Prostate gland (tissue), 2 donors: ENCODE measurements around the gene MAML1. TPM values are rescaled to one million over a fixed set of nuclear protein-coding genes. Genes with fewer than 3 reads are reported as not detected.
A peak's percentile ranks its signal among the peaks of the same experiment; 100 is the strongest.

Experiments
- DNase-seq: peaks from one replicate; pipeline ENCODE4 v3.0.0-alpha.2; 2019; ENCODE audit warnings: low spot score
- H3K27ac ChIP-seq, 2 donors: fragments of 200-600 bp; sonication (generic); 2 replicates each; pipeline ENCODE4 v1.5.1; 2017 to 2019
- H3K27me3 ChIP-seq: fragments of 200-600 bp; sonication (generic); replicated peaks from 2 replicates; pipeline ENCODE4 v1.5.1; 2019; ENCODE audit not compliant: insufficient read depth
- H3K36me3 ChIP-seq, 2 donors: fragments of 200-600 bp; sonication (generic); 1 replicate in 1 of 2; 2 replicates in 1 of 2; pipeline versions ENCODE4 v1.5.1 to v1.8.1; 2017 to 2019
- H3K4me1 ChIP-seq: fragments of 200-600 bp; sonication (generic); replicated peaks from 2 replicates; pipeline ENCODE4 v1.5.1; 2019
- H3K4me3 ChIP-seq, 2 donors: fragments of 200-600 bp; sonication (generic); 2 replicates each; pipeline ENCODE4 v1.5.1; 2017 to 2019
- H3K9me3 ChIP-seq: fragments of 200-600 bp; sonication (generic); 2 replicates; pipeline ENCODE4 v1.5.1; 2017
- POLR2A ChIP-seq: fragments of 450-650 bp; IDR thresholded peaks from one replicate; pipeline ENCODE4 v1.6.1; 2016; ENCODE audit warnings: antibody characterized with exemption, mild to moderate bottlenecking
- POLR2AphosphoS5 ChIP-seq: sonication (generic); formaldehyde crosslinking; IDR thresholded peaks from one replicate; pipeline ENCODE4 v1.6.1; 2017; ENCODE audit warnings: antibody characterized with exemption
- WGBS: methylation state at CpG from one replicate; pipeline ENCODE4 v1.1.5; 2018; 5-methylcytosine and 5-hydroxymethylcytosine counted together
- intact Hi-C: fragments of 100-400 bp; cut with DNase I; formaldehyde crosslinking; loops from one replicate; pipeline ENCODE4 v1.14.2; 2022
- total RNA-seq, 2 donors: library from RNA; depleted of rRNA; stranded (reverse); fragments of >200 nt; gene quantifications; one replicate each; pipeline ENCODE4 v1.1.0, GENCODE V29; 2016
- TF ChIP-seq, protein P1 (sequence below), 4 experiments: fragments of 200-600 bp in 2 of 4; fragments of 450-650 bp in 2 of 4; sonication (generic) in 2 of 4; IDR thresholded peaks; 1 replicate in 3 of 4; 2 replicates in 1 of 4; pipeline ENCODE4 v1.5.1; 2016 to 2019; ENCODE audit warnings: antibody characterized with exemption in 4 of 4, mild to moderate bottlenecking in 2 of 4, moderate library complexity in 2 of 4

Gene MAML1
- total RNA-seq, 2 donors from 2014 or later, result 33.9 to 54.7 TPM

DNA sequence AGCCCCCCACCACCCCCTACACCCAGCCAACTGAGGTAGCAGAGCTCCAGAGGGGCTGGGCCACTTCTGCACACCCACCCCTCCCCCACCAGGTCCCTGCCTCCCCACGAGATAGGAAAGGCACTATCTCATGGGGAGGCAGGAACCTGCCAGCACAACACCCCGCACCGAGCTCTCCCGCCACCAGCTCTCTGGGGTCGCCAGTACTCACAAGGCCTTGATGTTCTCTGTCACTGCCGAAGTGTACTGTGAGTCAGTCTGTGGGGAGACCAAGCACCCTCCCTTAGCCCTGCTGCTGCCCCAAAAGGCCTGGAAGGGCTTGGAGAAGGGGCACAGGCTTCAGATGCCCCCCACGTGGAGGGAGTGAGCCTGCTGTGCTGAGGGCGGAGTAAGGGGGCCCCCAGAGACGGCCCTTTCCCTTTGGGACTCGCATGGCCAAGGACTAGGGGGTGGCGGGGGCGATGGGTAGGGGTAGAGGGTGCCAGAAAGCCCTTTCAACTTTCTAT, 68.1 kb downstream of the MAML1 start:
- Histone ChIP-seq H3K9me3 (no peaks in the 10 kb centered on the region), H3K27me3 (no peaks in the 10 kb centered on the region), H3K4me3 (no peak overlapping the region), H3K4me1 (peaks cover 9% of the 10 kb centered on the region), H3K27ac (no peak overlapping the region), H3K36me3 (peaks cover 15 to 22% of the 10 kb centered on the region in 2 donors)
- DNase-seq, result no peak
- WGBS, result 69% methylated on average over 10 of the region's 12 CpGs
- intact Hi-C loops, result loop anchor here (5.0 kb wide), 1 partner anchor 107 kb away; the partner anchor contains the start of gene TBC1D9B
- TF ChIP-seq, protein P1, sequence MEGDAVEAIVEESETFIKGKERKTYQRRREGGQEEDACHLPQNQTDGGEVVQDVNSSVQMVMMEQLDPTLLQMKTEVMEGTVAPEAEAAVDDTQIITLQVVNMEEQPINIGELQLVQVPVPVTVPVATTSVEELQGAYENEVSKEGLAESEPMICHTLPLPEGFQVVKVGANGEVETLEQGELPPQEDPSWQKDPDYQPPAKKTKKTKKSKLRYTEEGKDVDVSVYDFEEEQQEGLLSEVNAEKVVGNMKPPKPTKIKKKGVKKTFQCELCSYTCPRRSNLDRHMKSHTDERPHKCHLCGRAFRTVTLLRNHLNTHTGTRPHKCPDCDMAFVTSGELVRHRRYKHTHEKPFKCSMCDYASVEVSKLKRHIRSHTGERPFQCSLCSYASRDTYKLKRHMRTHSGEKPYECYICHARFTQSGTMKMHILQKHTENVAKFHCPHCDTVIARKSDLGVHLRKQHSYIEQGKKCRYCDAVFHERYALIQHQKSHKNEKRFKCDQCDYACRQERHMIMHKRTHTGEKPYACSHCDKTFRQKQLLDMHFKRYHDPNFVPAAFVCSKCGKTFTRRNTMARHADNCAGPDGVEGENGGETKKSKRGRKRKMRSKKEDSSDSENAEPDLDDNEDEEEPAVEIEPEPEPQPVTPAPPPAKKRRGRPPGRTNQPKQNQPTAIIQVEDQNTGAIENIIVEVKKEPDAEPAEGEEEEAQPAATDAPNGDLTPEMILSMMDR (IDR thresholded peaks at IDR 0.05), result no peak

DNA sequence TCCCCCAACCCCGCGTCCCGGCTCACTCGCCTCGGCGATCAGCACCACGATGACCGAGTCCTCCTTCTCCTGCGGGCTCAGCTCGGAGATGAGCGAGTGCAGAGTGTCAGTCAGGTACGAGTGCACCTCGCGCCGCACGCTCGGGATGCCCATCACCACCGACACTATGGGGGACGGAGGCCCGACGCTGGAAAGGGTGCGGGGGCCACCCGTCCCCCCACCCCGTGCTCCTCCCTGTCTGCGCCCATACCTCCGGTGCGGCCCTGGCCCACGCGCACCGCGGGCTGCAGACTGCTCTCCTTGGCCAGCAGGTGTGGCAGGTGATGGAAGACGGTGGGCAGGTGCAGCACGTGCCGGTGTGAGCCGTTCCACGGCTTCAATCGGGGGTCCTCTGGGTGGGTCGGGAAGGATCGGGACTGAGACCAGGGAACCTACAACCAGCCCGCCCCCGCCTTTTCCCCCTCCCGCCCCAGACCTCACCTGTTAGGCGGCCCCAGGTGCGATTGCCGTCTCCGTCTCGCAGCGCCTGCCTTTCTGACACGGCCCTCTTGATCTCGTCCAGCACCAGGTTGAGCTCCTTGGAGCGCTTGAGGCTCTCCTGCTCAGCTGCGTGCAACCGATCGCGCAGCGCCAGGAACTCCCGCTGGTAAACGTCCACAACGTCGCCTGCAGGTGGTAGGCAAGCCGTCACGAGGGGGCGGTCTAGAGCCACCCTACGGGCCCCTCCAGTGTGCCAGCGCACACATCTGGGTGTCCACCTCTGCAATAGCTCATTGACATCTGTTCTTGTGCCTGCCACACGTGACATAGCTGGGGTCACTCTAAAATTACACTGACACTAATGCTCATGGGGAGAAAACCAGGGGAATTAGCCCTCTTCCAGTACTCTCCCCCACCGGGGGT, 68.9 kb downstream of the MAML1 start:
- intact Hi-C loops, result loop anchor here (5.0 kb wide), 1 partner anchor 106 kb away; the partner anchor contains the start of gene TBC1D9B
- TF ChIP-seq POLR2A (no peak), POLR2AphosphoS5 (peak; percentile 7)
- TF ChIP-seq, protein P1 (IDR thresholded peaks at IDR 0.05), result peak; percentile 54 to 74 (median 63)
- H3K4me3 ChIP-seq, result no peak overlapping the region
- H3K27me3 ChIP-seq, result no peaks in the 10 kb centered on the region
- peak; percentile 60 for DNase-seq
- H3K27ac ChIP-seq, result no peak overlapping the region
- WGBS, result 61% methylated on average over 67 of the region's 67 CpGs
- no peaks in the 10 kb centered on the region for H3K9me3 ChIP-seq
- peaks cover 9% of the 10 kb centered on the region for H3K4me1 ChIP-seq
- peaks cover 15 to 22% of the 10 kb centered on the region in 2 donors for H3K36me3 ChIP-seq

DNA sequence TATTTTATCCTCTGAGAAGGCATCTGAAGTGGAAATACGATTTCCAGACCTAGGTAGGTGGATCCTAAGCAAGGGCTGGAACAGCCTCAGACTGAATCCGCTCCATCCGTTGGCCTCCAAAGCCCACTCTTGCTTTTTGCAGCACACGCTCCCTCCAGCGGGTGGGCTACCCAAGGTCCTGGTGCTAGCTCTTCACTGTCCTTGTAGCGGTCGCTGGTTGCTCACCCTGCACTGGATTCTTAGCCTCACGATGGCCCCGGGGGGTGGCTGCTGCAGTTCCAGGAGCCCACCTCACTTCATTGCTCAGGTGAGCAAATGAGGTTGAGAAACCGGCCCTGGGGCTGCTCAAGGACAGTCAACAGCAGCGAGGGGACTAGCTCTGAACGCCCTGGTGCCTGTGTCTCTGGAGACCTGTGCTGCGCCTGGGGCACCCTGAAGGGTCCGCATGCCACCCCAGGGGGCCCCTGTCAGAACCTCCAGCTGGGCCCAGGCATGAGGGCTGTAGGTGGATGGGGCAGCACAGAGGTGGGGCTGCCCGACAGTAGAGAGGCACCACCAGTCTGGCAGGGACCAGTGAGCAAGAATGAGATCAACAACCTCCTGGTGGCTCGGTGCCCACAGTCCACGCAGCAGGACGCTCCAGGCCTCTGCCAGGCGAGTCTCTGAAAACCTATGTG, 69.7 kb downstream of the MAML1 start:
- Histone ChIP-seq H3K27me3 (no peaks in the 10 kb centered on the region), H3K4me3 (no peak overlapping the region), H3K4me1 (peaks cover 11% of the 10 kb centered on the region), H3K9me3 (no peaks in the 10 kb centered on the region), H3K36me3 (peaks cover 15 to 22% of the 10 kb centered on the region in 2 donors), H3K27ac (no peak overlapping the region)
- WGBS, result 78% methylated on average over 19 of the region's 19 CpGs
- no peak for DNase-seq
- TF ChIP-seq, protein P1 (IDR thresholded peaks at IDR 0.05), result no peak
- TF ChIP-seq POLR2A, result no peak
- intact Hi-C loops, result loop anchor here (5.0 kb wide), 1 partner anchor 105 kb away; the partner anchor contains the start of gene TBC1D9B

DNA sequence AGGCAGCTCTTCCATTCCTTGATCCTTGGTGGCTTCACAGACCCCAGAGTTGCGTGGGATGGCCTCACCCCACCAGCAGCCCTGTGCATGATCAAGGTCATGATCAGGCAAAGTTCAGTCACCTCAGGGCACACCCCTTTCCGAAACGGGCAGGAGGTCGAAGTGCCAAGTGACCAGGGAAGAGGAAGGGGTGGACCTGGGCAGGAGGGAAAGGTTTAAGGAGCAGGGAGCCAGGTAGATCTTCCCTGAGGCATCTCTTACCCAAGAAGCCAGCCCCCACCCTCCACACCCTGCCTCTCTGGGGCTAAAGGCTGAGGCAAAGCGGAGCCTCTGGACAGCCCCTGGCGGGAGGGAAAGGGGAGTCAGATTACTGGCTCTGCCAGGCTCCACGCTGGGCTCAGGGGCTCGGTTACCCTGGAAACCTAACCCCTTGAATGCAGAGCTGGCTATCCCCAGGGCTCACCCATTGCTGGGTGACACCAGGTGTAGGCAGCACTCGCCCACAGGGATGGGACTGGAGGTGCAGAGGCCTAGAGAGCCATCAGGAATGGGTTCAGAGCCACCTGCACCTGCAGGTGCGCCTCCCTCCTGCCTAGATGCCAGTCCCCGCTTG, 70.4 kb downstream of the MAML1 start:
- no peak overlapping the region for H3K4me3 ChIP-seq
- no peaks in the 10 kb centered on the region for H3K27me3 ChIP-seq
- H3K36me3 ChIP-seq, result peaks cover 12 to 22% of the 10 kb centered on the region in 2 donors
- H3K27ac ChIP-seq, result no peak overlapping the region
- DNase-seq, result no peak
- H3K9me3 ChIP-seq, result no peaks in the 10 kb centered on the region
- no peak for TF ChIP-seq POLR2AphosphoS5
- TF ChIP-seq, protein P1 (IDR thresholded peaks at IDR 0.05), result no peak
- no peak for TF ChIP-seq POLR2A
- intact Hi-C loops, result loop anchor here (5.0 kb wide), 1 partner anchor 104 kb away; the partner anchor contains the start of gene TBC1D9B
- H3K4me1 ChIP-seq, result peaks cover 12% of the 10 kb centered on the region
- WGBS, result 73% methylated on average over 11 of the region's 11 CpGs
